Lower leg skin (tissue), 4 donors: ENCODE results near the gene GMEB2. TPM values are rescaled to one million over a fixed set of nuclear protein-coding genes. Genes with fewer than 3 reads are reported as not detected.
"Not testable (repeated sequence)": the region's sequence is repeated elsewhere in the genome, so short reads cannot be mapped to it uniquely, and the experiment has no call there.

Experiments used
- DNase-seq, 2 donors: peaks; one replicate each; pipeline ENCODE4 v3.0.0-alpha.2; 2019; ENCODE audit warnings: low spot score in 2 of 2
- H3K4me3 ChIP-seq: fragments of 200-600 bp; sonication (generic); 2 replicates; pipeline ENCODE4 v1.5.1; 2017; ENCODE audit warnings: mild to moderate bottlenecking, low read depth; ENCODE audit not compliant: poor library complexity, severe bottlenecking
- POLR2A ChIP-seq, 2 donors: fragments of 450-650 bp; IDR thresholded peaks; one replicate each; pipeline ENCODE4 v1.6.1; 2016 to 2017; ENCODE audit warnings: antibody characterized with exemption in 2 of 2, mild to moderate bottlenecking in 1 of 2, moderate library complexity in 1 of 2
- WGBS, 2 donors: methylation state at CpG; one replicate each; pipeline ENCODE4 v1.1.5; 2018; 5-methylcytosine and 5-hydroxymethylcytosine counted together
- intact Hi-C: fragments of 100-400 bp; cut with DNase I; formaldehyde crosslinking; loops from one replicate; pipeline ENCODE4 v1.15.0; 2023; ENCODE audit warnings: low total_unique reads
- total RNA-seq, 4 donors: library from RNA; depleted of rRNA; stranded (reverse); fragments of >200 nt; gene quantifications; one replicate each; pipeline ENCODE4 v1.1.0, GENCODE V29; 2016
- TF ChIP-seq, protein P1 (sequence below), 3 donors: fragments of 450-650 bp; IDR thresholded peaks; one replicate each; pipeline ENCODE4 v1.5.1; 2016; ENCODE audit warnings: antibody characterized with exemption in 3 of 3, mild to moderate bottlenecking in 3 of 3, moderate library complexity in 2 of 3

The GMEB2 gene
- total RNA-seq, 4 donors from 2014 or later = 11.9 to 18.3 (median 13.7) TPM

DNA sequence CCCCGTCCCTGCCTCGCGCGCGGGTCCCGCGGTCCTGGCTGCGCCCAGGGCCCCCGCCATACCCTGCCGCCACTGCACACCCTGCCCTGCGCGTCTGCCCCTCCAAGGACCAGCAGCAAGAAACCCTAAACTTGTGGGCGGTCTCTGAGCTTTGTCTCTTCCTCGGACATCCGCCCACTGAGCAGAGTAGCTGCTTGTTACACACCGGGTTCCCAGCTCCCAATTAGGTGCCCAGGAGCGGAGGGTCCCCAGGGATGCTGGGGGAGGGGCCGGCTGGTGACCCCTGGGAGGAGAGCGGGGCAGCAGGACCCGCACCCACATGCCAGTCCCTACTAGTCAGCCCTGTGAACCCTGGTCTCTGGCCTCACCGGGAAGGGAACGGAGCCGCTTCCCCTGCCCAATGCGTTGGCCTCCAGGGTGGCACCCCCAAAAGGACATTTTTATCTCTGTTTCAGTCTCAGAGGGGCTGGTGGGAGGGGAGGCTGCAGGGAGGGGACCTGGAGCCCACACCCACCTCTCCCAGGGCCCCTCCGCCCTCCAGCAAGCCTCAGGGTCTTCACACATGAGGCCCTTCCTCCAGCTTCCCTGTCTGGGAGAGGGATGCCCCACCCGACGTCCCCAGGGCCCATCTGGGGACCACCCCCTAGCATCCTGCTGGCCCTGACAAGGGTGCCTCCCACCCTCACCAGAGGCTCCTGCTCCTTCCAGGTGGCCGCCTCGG is 15.8 kb upstream of the GMEB2 start:
- DNase-seq = no peak
- TF ChIP-seq, protein P1, sequence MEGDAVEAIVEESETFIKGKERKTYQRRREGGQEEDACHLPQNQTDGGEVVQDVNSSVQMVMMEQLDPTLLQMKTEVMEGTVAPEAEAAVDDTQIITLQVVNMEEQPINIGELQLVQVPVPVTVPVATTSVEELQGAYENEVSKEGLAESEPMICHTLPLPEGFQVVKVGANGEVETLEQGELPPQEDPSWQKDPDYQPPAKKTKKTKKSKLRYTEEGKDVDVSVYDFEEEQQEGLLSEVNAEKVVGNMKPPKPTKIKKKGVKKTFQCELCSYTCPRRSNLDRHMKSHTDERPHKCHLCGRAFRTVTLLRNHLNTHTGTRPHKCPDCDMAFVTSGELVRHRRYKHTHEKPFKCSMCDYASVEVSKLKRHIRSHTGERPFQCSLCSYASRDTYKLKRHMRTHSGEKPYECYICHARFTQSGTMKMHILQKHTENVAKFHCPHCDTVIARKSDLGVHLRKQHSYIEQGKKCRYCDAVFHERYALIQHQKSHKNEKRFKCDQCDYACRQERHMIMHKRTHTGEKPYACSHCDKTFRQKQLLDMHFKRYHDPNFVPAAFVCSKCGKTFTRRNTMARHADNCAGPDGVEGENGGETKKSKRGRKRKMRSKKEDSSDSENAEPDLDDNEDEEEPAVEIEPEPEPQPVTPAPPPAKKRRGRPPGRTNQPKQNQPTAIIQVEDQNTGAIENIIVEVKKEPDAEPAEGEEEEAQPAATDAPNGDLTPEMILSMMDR (IDR thresholded peaks at IDR 0.05) = no peak
- TF ChIP-seq POLR2A (IDR thresholded peaks at IDR 0.05) = no peak
- WGBS, 2 donors = 43 to 58% methylated on average over 22 to 27 of the region's 29 CpGs
- intact Hi-C loops = no loop called here
- H3K4me3 ChIP-seq = no peak overlapping the region

DNA sequence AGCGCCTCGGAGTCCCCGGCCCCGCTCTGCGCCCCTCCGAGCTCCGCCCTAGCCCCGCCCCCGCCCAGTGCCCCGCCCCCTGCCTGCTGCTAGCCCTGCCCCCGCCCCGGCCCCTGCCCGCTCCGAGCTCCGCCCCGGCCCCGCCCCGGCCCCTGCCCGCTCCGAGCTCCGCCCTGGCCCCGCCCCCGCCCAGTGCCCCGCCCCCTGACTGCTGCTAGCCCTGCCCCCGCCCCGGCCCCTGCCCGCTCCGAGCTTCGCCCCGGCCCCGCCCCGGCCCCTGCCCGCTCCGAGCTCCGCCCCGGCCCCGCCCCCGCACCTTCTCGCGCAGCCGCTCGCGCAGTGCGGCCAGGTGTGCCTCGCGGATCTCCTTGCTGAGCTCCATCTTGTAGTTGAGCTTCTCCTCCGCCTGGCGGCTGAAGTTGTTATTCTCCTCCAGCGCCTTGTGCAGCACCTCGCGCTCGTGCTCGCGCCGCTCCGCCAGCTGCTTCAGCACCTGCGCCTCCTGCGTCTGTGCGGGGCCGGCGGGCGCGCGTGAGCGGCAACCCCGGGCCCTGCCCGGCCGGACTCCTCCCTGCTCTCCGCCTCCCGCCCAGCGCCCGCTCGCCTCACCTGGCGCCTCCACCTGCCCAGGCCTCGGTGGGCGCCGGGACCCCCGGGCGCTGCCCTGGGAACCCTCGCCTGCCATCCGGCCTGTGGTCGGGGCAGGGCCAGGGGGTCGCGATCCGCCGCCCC is 15.1 kb upstream of the GMEB2 start:
- H3K4me3 ChIP-seq = no peak overlapping the region
- TF ChIP-seq POLR2A (IDR thresholded peaks at IDR 0.05) = no peak
- TF ChIP-seq, protein P1 (IDR thresholded peaks at IDR 0.05) = peak in 1 of 3 donors; percentile 12
- 4% methylated on average over 9 to 23 of the region's 86 CpGs for WGBS, 2 donors
- intact Hi-C loops = no loop called here
- DNase-seq = peak; percentile 85 to 95

DNA sequence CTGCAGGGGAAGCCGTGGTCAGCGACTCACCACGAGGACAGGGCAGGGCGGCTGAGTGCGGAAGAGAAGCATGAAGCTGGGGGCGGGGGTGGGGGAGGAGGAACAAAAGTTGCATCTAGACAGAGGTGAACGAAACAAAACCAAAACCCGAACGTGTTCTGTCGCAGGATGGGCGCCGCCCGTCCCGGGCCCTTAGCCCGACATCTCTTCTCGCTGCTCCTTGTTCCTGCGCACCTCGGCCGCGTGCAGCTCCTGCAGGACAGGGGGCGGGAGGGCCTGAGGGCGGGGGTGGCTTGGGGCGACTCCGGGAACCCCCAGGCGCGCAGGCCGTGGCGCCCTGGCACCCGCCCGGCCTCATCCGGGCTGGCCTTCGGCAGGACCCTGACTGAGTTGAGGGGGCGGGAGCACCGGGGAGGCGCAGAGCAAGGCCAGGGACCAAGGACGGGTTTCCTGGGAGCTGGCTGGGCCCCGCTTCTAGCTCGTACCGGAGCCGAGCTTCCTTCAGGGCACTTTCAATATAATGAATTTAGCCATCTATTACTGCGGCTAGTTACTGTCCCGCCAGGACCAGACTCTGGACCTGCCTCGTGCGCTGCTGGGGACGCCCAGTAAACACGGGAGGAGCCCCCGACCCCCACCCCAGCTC is 14.4 kb upstream of the GMEB2 start:
- TF ChIP-seq, protein P1 (IDR thresholded peaks at IDR 0.05) = no peak
- no peak for TF ChIP-seq POLR2A (IDR thresholded peaks at IDR 0.05)
- DNase-seq = peak in 1 of 2 donors; percentile 86
- intact Hi-C loops = no loop called here

DNA sequence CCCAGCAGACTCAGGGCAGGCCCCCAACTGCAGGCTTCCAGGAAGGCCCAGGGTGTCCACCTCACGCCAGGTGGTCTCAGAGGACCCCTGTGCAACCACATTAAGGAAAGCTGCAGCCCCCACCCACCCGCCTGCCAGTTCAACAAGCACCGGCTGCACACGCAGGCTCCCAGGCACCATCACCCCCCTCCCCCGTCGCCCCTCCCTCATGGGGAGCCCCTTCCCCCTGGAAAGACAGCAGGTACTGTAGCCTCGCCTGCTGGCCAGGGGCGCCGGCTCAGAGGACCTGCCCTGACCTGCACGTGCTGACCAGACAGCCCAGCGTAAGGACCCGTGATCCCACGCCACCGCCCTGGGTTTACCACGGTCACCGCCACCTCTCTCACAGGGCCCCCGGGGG is 13.8 kb upstream of the GMEB2 start:
- peak in 1 of 2 donors; percentile 88 for DNase-seq
- H3K4me3 ChIP-seq, intact Hi-C loops: not testable (repeated sequence)
- WGBS, 2 donors = 60 to 70% methylated on average over 1 to 5 of the region's 17 CpGs

More for the DNA sequence above, 14.4 kb upstream of the GMEB2 start:
- 30 to 44% methylated on average over 16 to 40 of the region's 47 CpGs for WGBS, 2 donors
- peak overlapping the region; percentile 17 for H3K4me3 ChIP-seq

DNA sequence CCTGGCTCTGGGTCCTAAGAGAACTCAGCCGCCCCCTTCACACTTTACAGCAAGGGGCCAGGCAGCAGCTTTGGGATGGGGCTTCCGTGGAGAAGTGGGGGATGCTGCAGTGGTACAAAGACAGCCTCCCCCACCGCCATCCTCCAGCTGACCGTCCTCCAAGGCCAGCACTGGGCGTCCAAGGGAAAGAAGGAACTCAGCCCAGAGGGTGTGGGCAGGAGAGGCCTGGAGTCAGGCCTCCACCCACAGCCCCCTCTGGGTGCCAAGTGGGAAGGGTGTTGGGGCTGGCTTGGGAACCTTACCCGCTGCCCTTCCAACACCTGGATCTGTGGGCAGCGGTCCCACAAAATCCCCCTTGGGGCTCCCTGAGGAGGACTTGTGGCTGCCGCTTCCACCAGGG is 13.2 kb upstream of the GMEB2 start:
- intact Hi-C loops = no loop called here
- H3K4me3 ChIP-seq = no peak overlapping the region
- WGBS, 2 donors = 56 to 64% methylated on average over 6 to 7 of the region's 8 CpGs
- DNase-seq = peak in 1 of 2 donors; percentile 84
- no peak for TF ChIP-seq POLR2A (IDR thresholded peaks at IDR 0.05)
- TF ChIP-seq, protein P1 (IDR thresholded peaks at IDR 0.05) = no peak
